Neutrophil (primary cell): ENCODE results near the gene CACNA2D2.

ENCODE experiments used
- H3K27ac ChIP-seq: fragments of 200-600 bp; sonication (generic); 2 replicates; pipeline ENCODE4 v1.5.1; 2016; ENCODE audit warnings: mild to moderate bottlenecking, moderate library complexity
- H3K27me3 ChIP-seq: fragments of 200-600 bp; sonication (generic); 2 replicates; pipeline ENCODE4 v1.6.0; 2016; ENCODE audit warnings: mild to moderate bottlenecking
- H3K36me3 ChIP-seq: fragments of 200-600 bp; sonication (generic); 2 replicates; pipeline ENCODE4 v1.5.1; 2017
- H3K4me1 ChIP-seq, 2 experiments: fragments of 200-600 bp in 1 of 2; sonication (generic) in 1 of 2; 1 replicate in 1 of 2; 2 replicates in 1 of 2; pipeline versions ENCODE4 v1.5.1 to v1.6.1; 2013 to 2016; ENCODE audit warnings: low read depth in 1 of 2, low read length in 1 of 2, mild to moderate bottlenecking in 1 of 2, moderate library complexity in 1 of 2; ENCODE audit not compliant: control insufficient read depth in 1 of 2, insufficient read depth in 1 of 2
- H3K4me3 ChIP-seq, 2 experiments: fragments of 200-600 bp in 1 of 2; sonication (generic) in 1 of 2; 1 replicate in 1 of 2; 2 replicates in 1 of 2; pipeline ENCODE4 v1.5.1; 2013 to 2016; ENCODE audit warnings: low read depth in 1 of 2, low read length in 1 of 2, mild to moderate bottlenecking in 1 of 2, moderate library complexity in 1 of 2
- H3K9me3 ChIP-seq: fragments of 200-600 bp; sonication (generic); 2 replicates; pipeline ENCODE4 v1.5.1; 2016
- CTCF ChIP-seq: fragments of 200-600 bp; sonication (generic); IDR thresholded peaks from 2 replicates; pipeline ENCODE4 v1.5.1; 2016; ENCODE audit warnings: antibody characterized with exemption

The CACNA2D2 gene

GRCh38 chr3:50549226-50549625, 45.8 kb upstream of the CACNA2D2 start:
- TF ChIP-seq CTCF: no peak
- Histone ChIP-seq H3K36me3 (no peaks in the 10 kb centered on the region), H3K4me3 (no peak overlapping the region), H3K27ac (no peak overlapping the region), H3K27me3 (no peaks in the 10 kb centered on the region), H3K4me1 (no peaks in the 10 kb centered on the region), H3K9me3 (no peaks in the 10 kb centered on the region)

- no peaks in the 10 kb centered on the region for H3K4me1 ChIP-seq
- no peak overlapping the region for H3K4me3 ChIP-seq
- peaks cover under 1% of the 10 kb centered on the region for H3K27me3 ChIP-seq
- H3K9me3 ChIP-seq: no peaks in the 10 kb centered on the region
- no peaks in the 10 kb centered on the region for H3K36me3 ChIP-seq
- H3K27ac ChIP-seq: no peak overlapping the region
- TF ChIP-seq CTCF: no peak
These were observed 42.3 kb upstream of the CACNA2D2 start for GRCh38 chr3:50545781-50546180.

GRCh38 chr3:50542177-50543034, 39.0 kb upstream of the CACNA2D2 start:
- peak; percentile 81 for TF ChIP-seq CTCF
- no peak overlapping the region for H3K27ac ChIP-seq
- peaks cover 34% of the 10 kb centered on the region for H3K27me3 ChIP-seq

GRCh38 chr3:50539356-50540286, 36.2 kb upstream of the CACNA2D2 start:
- Histone ChIP-seq H3K27me3 (peaks cover 40% of the 10 kb centered on the region), H3K27ac (no peak overlapping the region), H3K36me3 (no peaks in the 10 kb centered on the region), H3K9me3 (no peaks in the 10 kb centered on the region), H3K4me1 (no peaks in the 10 kb centered on the region), H3K4me3 (no peak overlapping the region)
- no peak for TF ChIP-seq CTCF

More at GRCh38 chr3:50542177-50543034, 39.0 kb upstream of the CACNA2D2 start:
- Histone ChIP-seq H3K4me1 (no peaks in the 10 kb centered on the region), H3K4me3 (no peak overlapping the region), H3K36me3 (no peaks in the 10 kb centered on the region), H3K9me3 (no peaks in the 10 kb centered on the region)

GRCh38 chr3:50537421-50538129, 34.1 kb upstream of the CACNA2D2 start:
- Histone ChIP-seq H3K4me1 (no peaks in the 10 kb centered on the region), H3K9me3 (no peaks in the 10 kb centered on the region), H3K27me3 (peaks cover 47% of the 10 kb centered on the region), H3K27ac (no peak overlapping the region), H3K36me3 (no peaks in the 10 kb centered on the region), H3K4me3 (no peak overlapping the region)
- no peak for TF ChIP-seq CTCF
